HUES48 (cell line): ENCODE results near the gene ADD2.

Experiments used
- H3K27ac ChIP-seq: one replicate; pipeline ENCODE4 v1.7.0; 2013; ENCODE audit warnings: low read depth, low read length, inconsistent platforms
- H3K27me3 ChIP-seq: 2 replicates; pipeline ENCODE4 v1.6.1; 2013; ENCODE audit warnings: mild to moderate bottlenecking, low read length; ENCODE audit not compliant: control insufficient read depth, insufficient read depth
- H3K36me3 ChIP-seq: 2 replicates; pipeline ENCODE4 v1.6.1; 2013; ENCODE audit warnings: low read length; ENCODE audit not compliant: control insufficient read depth, insufficient read depth
- H3K4me1 ChIP-seq: 2 replicates; pipeline ENCODE4 v1.6.1; 2013; ENCODE audit warnings: mild to moderate bottlenecking, low read length; ENCODE audit not compliant: control insufficient read depth, insufficient read depth
- H3K4me3 ChIP-seq: 2 replicates; pipeline ENCODE4 v1.5.1; 2013; ENCODE audit warnings: mild to moderate bottlenecking, low read depth, low read length
- H3K9ac ChIP-seq: 2 replicates; pipeline ENCODE4 v1.6.1; 2013; ENCODE audit warnings: mild to moderate bottlenecking, low read depth, low read length, moderate library complexity
- H3K9me3 ChIP-seq: 2 replicates; pipeline ENCODE4 v1.6.1; 2013; ENCODE audit warnings: low read length; ENCODE audit not compliant: control insufficient read depth, insufficient read depth

The ADD2 gene

GRCh38 chr2:70683455-70683854, 84.5 kb downstream of the ADD2 start:
- H3K9ac ChIP-seq, result no peak overlapping the region
- no peak overlapping the region for H3K27ac ChIP-seq
- H3K4me3 ChIP-seq, result no peak overlapping the region
- H3K36me3 ChIP-seq, result peaks cover 95% of the 10 kb centered on the region
- peaks cover 6% of the 10 kb centered on the region; the same call in 1 of the 2 replicates for H3K4me1 ChIP-seq
- H3K9me3 ChIP-seq, result no peaks in the 10 kb centered on the region
- H3K27me3 ChIP-seq, result no peaks in the 10 kb centered on the region

- Histone ChIP-seq H3K36me3 (peaks cover 98% of the 10 kb centered on the region), H3K27me3 (no peaks in the 10 kb centered on the region), H3K4me3 (no peak overlapping the region), H3K27ac (no peak overlapping the region), H3K4me1 (no peaks in the 10 kb centered on the region), H3K9me3 (no peaks in the 10 kb centered on the region), H3K9ac (no peak overlapping the region)
These were observed 87.3 kb downstream of the ADD2 start for GRCh38 chr2:70680735-70681134.

GRCh38 chr2:70679259-70679658, 88.7 kb downstream of the ADD2 start:
- H3K27me3 ChIP-seq, result no peaks in the 10 kb centered on the region
- peaks cover 97% of the 10 kb centered on the region for H3K36me3 ChIP-seq

DNA sequence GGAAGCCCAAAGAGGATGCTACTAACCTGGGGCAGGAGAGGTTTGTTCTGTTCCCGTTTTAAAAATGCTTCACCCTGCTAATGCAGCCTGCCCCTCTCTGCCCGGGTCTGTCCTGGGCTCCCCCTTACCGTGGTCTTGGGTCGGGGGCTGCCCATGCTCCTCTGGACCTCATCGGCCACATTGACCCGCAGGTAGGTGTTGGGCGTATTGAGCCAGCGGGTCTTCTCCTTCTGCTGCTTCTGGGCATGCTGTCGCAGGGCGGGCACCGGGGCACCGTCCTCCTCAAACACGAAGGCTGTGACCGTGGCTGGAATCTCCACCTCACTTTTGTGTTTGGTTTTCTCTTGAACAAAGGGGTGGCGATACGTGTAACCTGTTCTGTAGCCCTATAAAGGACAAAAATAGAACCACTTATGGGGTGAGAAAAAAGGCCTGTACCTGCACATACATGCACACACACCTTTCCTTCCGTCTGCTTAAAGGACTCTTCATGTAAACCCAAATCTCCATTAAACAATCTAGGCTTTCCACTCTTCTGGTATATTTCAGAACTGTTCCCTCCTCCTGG, 89.3 kb downstream of the ADD2 start:
- Histone ChIP-seq H3K27me3 (no peaks in the 10 kb centered on the region), H3K27ac (no peak overlapping the region), H3K4me3 (no peak overlapping the region), H3K36me3 (peaks cover 96% of the 10 kb centered on the region), H3K4me1 (no peaks in the 10 kb centered on the region), H3K9me3 (no peaks in the 10 kb centered on the region), H3K9ac (no peak overlapping the region)

More at GRCh38 chr2:70679259-70679658, 88.7 kb downstream of the ADD2 start:
- no peaks in the 10 kb centered on the region for H3K4me1 ChIP-seq
- H3K9ac ChIP-seq, result no peak overlapping the region
- H3K27ac ChIP-seq, result no peak overlapping the region
- no peak overlapping the region for H3K4me3 ChIP-seq
- H3K9me3 ChIP-seq, result no peaks in the 10 kb centered on the region

GRCh38 chr2:70676301-70677035, 91.5 kb downstream of the ADD2 start:
- Histone ChIP-seq H3K27ac (no peak overlapping the region), H3K4me1 (no peaks in the 10 kb centered on the region), H3K36me3 (peaks cover 94% of the 10 kb centered on the region), H3K4me3 (no peak overlapping the region), H3K9me3 (no peaks in the 10 kb centered on the region), H3K9ac (no peak overlapping the region), H3K27me3 (no peaks in the 10 kb centered on the region)

- Histone ChIP-seq H3K27ac (no peak overlapping the region), H3K27me3 (no peaks in the 10 kb centered on the region), H3K9ac (no peak overlapping the region), H3K4me1 (no peaks in the 10 kb centered on the region), H3K4me3 (no peak overlapping the region), H3K9me3 (no peaks in the 10 kb centered on the region), H3K36me3 (peaks cover 94% of the 10 kb centered on the region)
These were observed 92.1 kb downstream of the ADD2 start for GRCh38 chr2:70675862-70676261.

- Histone ChIP-seq H3K27me3 (no peaks in the 10 kb centered on the region), H3K9me3 (no peaks in the 10 kb centered on the region), H3K4me3 (no peak overlapping the region), H3K9ac (no peak overlapping the region), H3K36me3 (peaks cover 96% of the 10 kb centered on the region), H3K27ac (no peak overlapping the region), H3K4me1 (no peaks in the 10 kb centered on the region)
These were observed 93.2 kb downstream of the ADD2 start for GRCh38 chr2:70674636-70675430.

DNA sequence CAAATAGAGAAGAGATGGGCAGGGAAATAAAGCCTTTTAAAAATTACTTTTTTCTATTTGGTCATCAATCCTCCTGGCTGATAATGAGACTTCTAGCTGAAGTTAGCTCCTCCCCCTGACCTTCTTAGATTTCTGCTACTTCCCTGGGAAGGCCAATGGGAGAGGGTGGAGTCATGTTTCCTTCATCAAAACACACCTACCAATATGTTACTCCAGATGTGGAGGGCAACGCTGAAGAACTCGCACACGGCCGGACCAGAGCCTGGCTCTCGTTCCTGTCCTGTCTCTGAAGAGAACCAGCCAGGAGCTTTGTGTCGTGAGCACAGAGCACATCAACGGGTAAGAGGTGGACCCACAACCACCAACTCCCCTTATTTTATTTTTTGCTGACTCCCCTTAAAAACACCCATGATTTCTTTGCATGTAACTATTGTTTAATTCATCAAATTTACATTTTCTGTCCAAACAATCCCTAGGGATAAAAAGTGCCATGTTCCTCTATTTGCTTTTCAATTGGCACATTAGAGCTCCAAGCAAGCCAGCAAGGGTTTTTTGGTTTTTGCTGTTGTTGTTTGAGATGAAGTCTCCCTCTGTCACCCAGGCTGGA, 94.9 kb downstream of the ADD2 start:
- peaks cover 96% of the 10 kb centered on the region for H3K36me3 ChIP-seq
- no peaks in the 10 kb centered on the region for H3K27me3 ChIP-seq
- no peak overlapping the region for H3K9ac ChIP-seq
- no peak overlapping the region for H3K4me3 ChIP-seq
- H3K4me1 ChIP-seq, result no peaks in the 10 kb centered on the region
- H3K27ac ChIP-seq, result no peak overlapping the region
- no peaks in the 10 kb centered on the region for H3K9me3 ChIP-seq

DNA sequence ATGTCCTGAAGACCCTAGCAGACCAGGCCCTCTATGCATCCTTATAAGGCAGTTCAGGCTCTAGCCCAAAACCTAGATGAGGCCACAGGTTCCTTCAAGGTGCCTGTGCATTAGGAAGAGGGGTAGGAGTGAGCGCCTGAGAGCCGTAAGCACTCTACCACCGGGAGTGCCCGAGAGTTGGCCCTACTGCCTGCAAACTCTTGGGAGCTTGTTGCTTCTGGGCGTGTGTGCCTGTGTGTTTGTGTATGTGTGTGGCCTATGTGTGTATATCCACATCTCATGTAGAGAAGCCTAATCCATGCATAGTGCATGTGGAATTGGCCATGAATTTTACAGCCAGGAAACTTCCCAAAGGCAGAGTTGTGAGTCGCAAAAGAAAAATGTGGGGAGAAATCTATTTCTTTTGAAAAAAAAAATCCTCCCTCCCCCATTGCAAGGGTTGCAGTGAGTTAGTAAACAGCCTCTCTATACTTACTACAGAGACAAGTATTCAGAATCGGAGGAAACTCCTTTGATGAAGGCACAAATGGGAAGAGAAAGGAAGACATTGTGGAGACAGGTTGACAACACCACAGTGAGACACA, 96.8 kb downstream of the ADD2 start:
- peaks cover 94% of the 10 kb centered on the region for H3K36me3 ChIP-seq
- no peak overlapping the region for H3K9ac ChIP-seq
- no peaks in the 10 kb centered on the region for H3K27me3 ChIP-seq
- no peak overlapping the region for H3K27ac ChIP-seq
- no peak overlapping the region for H3K4me3 ChIP-seq
- no peaks in the 10 kb centered on the region for H3K9me3 ChIP-seq
- H3K4me1 ChIP-seq, result no peaks in the 10 kb centered on the region

- Histone ChIP-seq H3K27me3 (no peaks in the 10 kb centered on the region), H3K4me1 (no peaks in the 10 kb centered on the region), H3K36me3 (peaks cover 91% of the 10 kb centered on the region), H3K9me3 (no peaks in the 10 kb centered on the region), H3K9ac (no peak overlapping the region), H3K27ac (no peak overlapping the region), H3K4me3 (no peak overlapping the region)
These were observed 97.4 kb downstream of the ADD2 start for GRCh38 chr2:70670626-70671025.
